ENCODE data around the gene CDR2L.

- no peak for TF ChIP-seq EP300 (IDR thresholded peaks at IDR 0.05)
- no peak for TF ChIP-seq POLR2A (IDR thresholded peaks at IDR 0.05)
- TF ChIP-seq CTCF (IDR thresholded peaks at IDR 0.05), result no peak
Measured at GRCh38 chr17:74979408-74980146, 7.9 kb upstream of the CDR2L start.
